WTC11 (cell line): ENCODE measurements around the gene VTN.

ENCODE experiments used
- ESRRA ChIP-seq: sonication (generic); formaldehyde crosslinking; IDR thresholded peaks from 2 replicates; pipeline ENCODE4 v1.8.1; 2022; ENCODE audit warnings: mild to moderate bottlenecking, missing genetic modification reagents, borderline replicate concordance
- FOXP1 ChIP-seq: sonication (generic); formaldehyde crosslinking; IDR thresholded peaks from 2 replicates; pipeline ENCODE4 v1.8.0; 2022; ENCODE audit warnings: missing genetic modification reagents, mild to moderate bottlenecking, moderate library complexity, borderline replicate concordance
- KAT7 ChIP-seq: sonication (generic); formaldehyde crosslinking; IDR thresholded peaks from 2 replicates; pipeline ENCODE4 v1.8.1; 2023; ENCODE audit warnings: missing genetic modification reagents, mild to moderate bottlenecking, borderline replicate concordance
- TCF7 ChIP-seq: sonication (generic); formaldehyde crosslinking; IDR thresholded peaks from 2 replicates; pipeline ENCODE4 v1.8.0; 2022; ENCODE audit warnings: mild to moderate bottlenecking, low read depth, missing genetic modification reagents, moderate library complexity
- TF ChIP-seq, protein P1 (sequence below): sonication (generic); formaldehyde crosslinking; conservative IDR thresholded peaks from 2 replicates; pipeline ENCODE4 v1.8.1; 2023; ENCODE audit warnings: mild to moderate bottlenecking, low read depth, missing genetic modification reagents, moderate library complexity
- TF ChIP-seq, protein P2 (sequence below): fragments of 200-600 bp; IDR thresholded peaks from 2 replicates; pipeline ENCODE4 v1.8.0; 2022; ENCODE audit warnings: antibody characterized with exemption
- TF ChIP-seq, protein P3 (sequence below): sonication (generic); formaldehyde crosslinking; IDR thresholded peaks from 2 replicates; pipeline ENCODE4 v1.8.1; 2022; ENCODE audit warnings: low read depth, missing genetic modification reagents, borderline replicate concordance

- TF ChIP-seq ESRRA: no peak
- no peak for TF ChIP-seq FOXP1 (CRISPR knock-in tag)
- TF ChIP-seq, protein P1, sequence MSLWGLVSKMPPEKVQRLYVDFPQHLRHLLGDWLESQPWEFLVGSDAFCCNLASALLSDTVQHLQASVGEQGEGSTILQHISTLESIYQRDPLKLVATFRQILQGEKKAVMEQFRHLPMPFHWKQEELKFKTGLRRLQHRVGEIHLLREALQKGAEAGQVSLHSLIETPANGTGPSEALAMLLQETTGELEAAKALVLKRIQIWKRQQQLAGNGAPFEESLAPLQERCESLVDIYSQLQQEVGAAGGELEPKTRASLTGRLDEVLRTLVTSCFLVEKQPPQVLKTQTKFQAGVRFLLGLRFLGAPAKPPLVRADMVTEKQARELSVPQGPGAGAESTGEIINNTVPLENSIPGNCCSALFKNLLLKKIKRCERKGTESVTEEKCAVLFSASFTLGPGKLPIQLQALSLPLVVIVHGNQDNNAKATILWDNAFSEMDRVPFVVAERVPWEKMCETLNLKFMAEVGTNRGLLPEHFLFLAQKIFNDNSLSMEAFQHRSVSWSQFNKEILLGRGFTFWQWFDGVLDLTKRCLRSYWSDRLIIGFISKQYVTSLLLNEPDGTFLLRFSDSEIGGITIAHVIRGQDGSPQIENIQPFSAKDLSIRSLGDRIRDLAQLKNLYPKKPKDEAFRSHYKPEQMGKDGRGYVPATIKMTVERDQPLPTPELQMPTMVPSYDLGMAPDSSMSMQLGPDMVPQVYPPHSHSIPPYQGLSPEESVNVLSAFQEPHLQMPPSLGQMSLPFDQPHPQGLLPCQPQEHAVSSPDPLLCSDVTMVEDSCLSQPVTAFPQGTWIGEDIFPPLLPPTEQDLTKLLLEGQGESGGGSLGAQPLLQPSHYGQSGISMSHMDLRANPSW (CRISPR knock-in tag): no peak
- TF ChIP-seq, protein P2, sequence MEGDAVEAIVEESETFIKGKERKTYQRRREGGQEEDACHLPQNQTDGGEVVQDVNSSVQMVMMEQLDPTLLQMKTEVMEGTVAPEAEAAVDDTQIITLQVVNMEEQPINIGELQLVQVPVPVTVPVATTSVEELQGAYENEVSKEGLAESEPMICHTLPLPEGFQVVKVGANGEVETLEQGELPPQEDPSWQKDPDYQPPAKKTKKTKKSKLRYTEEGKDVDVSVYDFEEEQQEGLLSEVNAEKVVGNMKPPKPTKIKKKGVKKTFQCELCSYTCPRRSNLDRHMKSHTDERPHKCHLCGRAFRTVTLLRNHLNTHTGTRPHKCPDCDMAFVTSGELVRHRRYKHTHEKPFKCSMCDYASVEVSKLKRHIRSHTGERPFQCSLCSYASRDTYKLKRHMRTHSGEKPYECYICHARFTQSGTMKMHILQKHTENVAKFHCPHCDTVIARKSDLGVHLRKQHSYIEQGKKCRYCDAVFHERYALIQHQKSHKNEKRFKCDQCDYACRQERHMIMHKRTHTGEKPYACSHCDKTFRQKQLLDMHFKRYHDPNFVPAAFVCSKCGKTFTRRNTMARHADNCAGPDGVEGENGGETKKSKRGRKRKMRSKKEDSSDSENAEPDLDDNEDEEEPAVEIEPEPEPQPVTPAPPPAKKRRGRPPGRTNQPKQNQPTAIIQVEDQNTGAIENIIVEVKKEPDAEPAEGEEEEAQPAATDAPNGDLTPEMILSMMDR: no peak
- TF ChIP-seq KAT7 (CRISPR knock-in tag): no peak
- TF ChIP-seq TCF7 (CRISPR knock-in tag): no peak
- TF ChIP-seq, protein P3, sequence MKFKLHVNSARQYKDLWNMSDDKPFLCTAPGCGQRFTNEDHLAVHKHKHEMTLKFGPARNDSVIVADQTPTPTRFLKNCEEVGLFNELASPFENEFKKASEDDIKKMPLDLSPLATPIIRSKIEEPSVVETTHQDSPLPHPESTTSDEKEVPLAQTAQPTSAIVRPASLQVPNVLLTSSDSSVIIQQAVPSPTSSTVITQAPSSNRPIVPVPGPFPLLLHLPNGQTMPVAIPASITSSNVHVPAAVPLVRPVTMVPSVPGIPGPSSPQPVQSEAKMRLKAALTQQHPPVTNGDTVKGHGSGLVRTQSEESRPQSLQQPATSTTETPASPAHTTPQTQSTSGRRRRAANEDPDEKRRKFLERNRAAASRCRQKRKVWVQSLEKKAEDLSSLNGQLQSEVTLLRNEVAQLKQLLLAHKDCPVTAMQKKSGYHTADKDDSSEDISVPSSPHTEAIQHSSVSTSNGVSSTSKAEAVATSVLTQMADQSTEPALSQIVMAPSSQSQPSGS (CRISPR knock-in tag): no peak
Observed at GRCh38 chr17:28385406-28385805, 15.3 kb upstream of the VTN start.
